Tibial nerve (tissue), 4 donors: ENCODE measurements around the gene GPR149. TPM values are rescaled to one million over a fixed set of nuclear protein-coding genes. Genes with fewer than 3 reads are reported as not detected.

Source experiments
- DNase-seq, 2 donors: peaks; one replicate each; pipeline ENCODE4 v3.0.0-alpha.2; 2019; ENCODE audit warnings: low spot score in 2 of 2
- H3K27ac ChIP-seq, 4 donors: fragments of 200-600 bp; sonication (generic) in 3 of 4; one replicate each; pipeline ENCODE4 v1.5.1; 2017 to 2019; ENCODE audit warnings: mild to moderate bottlenecking in 1 of 4
- H3K27me3 ChIP-seq, 2 donors: fragments of 200-600 bp; sonication (generic) in 1 of 2; one replicate each; pipeline versions ENCODE4 v1.5.1 to v1.6.0; 2017 to 2019
- H3K36me3 ChIP-seq, 3 donors: fragments of 200-600 bp; sonication (generic); one replicate each; pipeline ENCODE4 v1.5.1; 2018 to 2019
- H3K4me1 ChIP-seq, 4 donors: fragments of 200-600 bp; sonication (generic) in 3 of 4; one replicate each; pipeline ENCODE4 v1.5.1; 2017 to 2019
- H3K4me3 ChIP-seq, 4 donors: fragments of 200-600 bp; sonication (generic) in 3 of 4; one replicate each; pipeline ENCODE4 v1.5.1; 2017 to 2019; ENCODE audit warnings: mild to moderate bottlenecking in 1 of 4, moderate library complexity in 1 of 4
- H3K9me3 ChIP-seq, 4 donors: fragments of 200-600 bp; sonication (generic) in 3 of 4; one replicate each; pipeline ENCODE4 v1.5.1; 2017 to 2019
- CTCF ChIP-seq, 5 experiments: fragments of 200-600 bp in 3 of 5; fragments of 450-650 bp in 2 of 5; sonication (generic) in 3 of 5; IDR thresholded peaks; one replicate each; pipeline ENCODE4 v1.5.1; 2016 to 2019; ENCODE audit warnings: antibody characterized with exemption in 5 of 5, mild to moderate bottlenecking in 3 of 5, moderate library complexity in 2 of 5
- EP300 ChIP-seq, 2 donors: sonication (generic); formaldehyde crosslinking; IDR thresholded peaks; one replicate each; pipeline ENCODE4 v1.6.1; 2017; ENCODE audit warnings: antibody characterized with exemption in 2 of 2, mild to moderate bottlenecking in 1 of 2
- POLR2A ChIP-seq, 2 donors: fragments of 450-650 bp; IDR thresholded peaks; one replicate each; pipeline ENCODE4 v1.6.1; 2017; ENCODE audit warnings: antibody characterized with exemption in 2 of 2, mild to moderate bottlenecking in 2 of 2, moderate library complexity in 2 of 2
- WGBS, 2 donors: methylation state at CpG; one replicate each; pipeline ENCODE4 v1.1.5; 2018; 5-methylcytosine and 5-hydroxymethylcytosine counted together
- total RNA-seq, 4 donors: library from RNA; depleted of rRNA; stranded (reverse); fragments of >200 nt; gene quantifications; one replicate each; pipeline ENCODE4 v1.1.0, GENCODE V29; 2016

The GPR149 gene
- total RNA-seq, 4 donors from 2014 or later: not detected

GRCh38 chr3:154378311-154378710 is 51.7 kb downstream of the GPR149 start:
- H3K9me3 ChIP-seq: no peaks in the 10 kb centered on the region
- H3K36me3 ChIP-seq: no peaks in the 10 kb centered on the region
- TF ChIP-seq EP300 (IDR thresholded peaks at IDR 0.05) (no peak), CTCF (IDR thresholded peaks at IDR 0.05) (no peak), POLR2A (IDR thresholded peaks at IDR 0.05) (no peak)
- H3K4me1 ChIP-seq: no peaks in the 10 kb centered on the region
- no peak overlapping the region for H3K4me3 ChIP-seq
- no peak overlapping the region for H3K27ac ChIP-seq
- DNase-seq: no peak
- no peaks in the 10 kb centered on the region for H3K27me3 ChIP-seq
- WGBS, 2 donors: 77 to 80% methylated on average over 2 of the region's 2 CpGs

GRCh38 chr3:154367221-154367620 is 62.8 kb downstream of the GPR149 start:
- H3K9me3 ChIP-seq: peaks cover 0 to 12% (median 0%) of the 10 kb centered on the region in 4 donors
- no peak overlapping the region for H3K4me3 ChIP-seq
- DNase-seq: no peak
- H3K4me1 ChIP-seq: no peaks in the 10 kb centered on the region
- H3K27ac ChIP-seq: no peak overlapping the region
- H3K36me3 ChIP-seq: no peaks in the 10 kb centered on the region
- WGBS, 2 donors: 28 to 30% methylated on average over 3 of the region's 3 CpGs
- H3K27me3 ChIP-seq: no peaks in the 10 kb centered on the region
- TF ChIP-seq EP300 (IDR thresholded peaks at IDR 0.05) (no peak), POLR2A (IDR thresholded peaks at IDR 0.05) (no peak), CTCF (IDR thresholded peaks at IDR 0.05) (no peak)

- no peak for DNase-seq
- no peak overlapping the region for H3K27ac ChIP-seq
- no peaks in the 10 kb centered on the region for H3K27me3 ChIP-seq
- TF ChIP-seq EP300 (IDR thresholded peaks at IDR 0.05): no peak
- TF ChIP-seq CTCF (IDR thresholded peaks at IDR 0.05): no peak
- no peak for TF ChIP-seq POLR2A (IDR thresholded peaks at IDR 0.05)
- no peaks in the 10 kb centered on the region for H3K4me1 ChIP-seq
- H3K36me3 ChIP-seq: no peaks in the 10 kb centered on the region
- H3K9me3 ChIP-seq: peaks cover 0 to 12% (median 0%) of the 10 kb centered on the region in 4 donors
- H3K4me3 ChIP-seq: no peak overlapping the region
Measured at GRCh38 chr3:154364849-154365248, 65.1 kb downstream of the GPR149 start.

GRCh38 chr3:154361099-154361498 is 68.9 kb downstream of the GPR149 start:
- TF ChIP-seq CTCF (IDR thresholded peaks at IDR 0.05) (no peak), POLR2A (IDR thresholded peaks at IDR 0.05) (no peak), EP300 (IDR thresholded peaks at IDR 0.05) (no peak)
- Histone ChIP-seq H3K4me1 (no peaks in the 10 kb centered on the region), H3K36me3 (no peaks in the 10 kb centered on the region), H3K4me3 (no peak overlapping the region), H3K27ac (no peak overlapping the region), H3K27me3 (no peaks in the 10 kb centered on the region), H3K9me3 (peaks cover 0 to 12% (median 0%) of the 10 kb centered on the region in 4 donors)
- 62 to 83% methylated on average over 1 of the region's 1 CpG for WGBS, 2 donors
- no peak for DNase-seq

GRCh38 chr3:154356009-154356408 is 74.0 kb downstream of the GPR149 start:
- no peak for DNase-seq
- Histone ChIP-seq H3K27ac (no peak overlapping the region), H3K9me3 (no peaks in the 10 kb centered on the region), H3K27me3 (no peaks in the 10 kb centered on the region), H3K4me1 (no peaks in the 10 kb centered on the region), H3K36me3 (no peaks in the 10 kb centered on the region), H3K4me3 (no peak overlapping the region)
- TF ChIP-seq CTCF (IDR thresholded peaks at IDR 0.05): no peak
- no peak for TF ChIP-seq EP300 (IDR thresholded peaks at IDR 0.05)
- no peak for TF ChIP-seq POLR2A (IDR thresholded peaks at IDR 0.05)
- WGBS, 2 donors: 61 to 90% methylated on average over 1 of the region's 1 CpG
